Keratinocyte (primary cell): ENCODE results near the gene STEEP1.

Experiments
- CTCF ChIP-seq, 3 experiments: IDR thresholded peaks in 1 of 3; conservative IDR thresholded peaks in 1 of 3; optimal IDR thresholded peaks in 1 of 3; 2 replicates in 2 of 3; 3 replicates in 1 of 3; pipeline versions ENCODE3 to v1.5.1; 2011; ENCODE audit warnings: low read length in 3 of 3, mild to moderate bottlenecking in 3 of 3, moderate library complexity in 2 of 3, control low read depth in 1 of 3, inconsistent platforms in 1 of 3; ENCODE audit not compliant: insufficient read depth in 2 of 3; ENCODE audit errors: extremely low read depth in 1 of 3
- EZH2 ChIP-seq: IDR thresholded peaks from one replicate; pipeline ENCODE4 v1.6.1; 2012; ENCODE audit warnings: inconsistent platforms, mild to moderate bottlenecking, low read length, moderate library complexity

GRCh38 chrX:119507206-119507605, 58.0 kb downstream of the STEEP1 start:
- no peak for TF ChIP-seq CTCF (optimal IDR thresholded peaks at IDR 0.05 in 1 of 3, IDR thresholded peaks at IDR 0.05 in 1 of 3, conservative IDR thresholded peaks at IDR 0.05 in 1 of 3; ENCODE audit: extremely low read depth in 1 of 3, insufficient read depth in 2 of 3, low read length in 3 of 3)
- no peak for TF ChIP-seq EZH2
